Measurements from ENCODE around the gene TBCCD1.

DNA sequence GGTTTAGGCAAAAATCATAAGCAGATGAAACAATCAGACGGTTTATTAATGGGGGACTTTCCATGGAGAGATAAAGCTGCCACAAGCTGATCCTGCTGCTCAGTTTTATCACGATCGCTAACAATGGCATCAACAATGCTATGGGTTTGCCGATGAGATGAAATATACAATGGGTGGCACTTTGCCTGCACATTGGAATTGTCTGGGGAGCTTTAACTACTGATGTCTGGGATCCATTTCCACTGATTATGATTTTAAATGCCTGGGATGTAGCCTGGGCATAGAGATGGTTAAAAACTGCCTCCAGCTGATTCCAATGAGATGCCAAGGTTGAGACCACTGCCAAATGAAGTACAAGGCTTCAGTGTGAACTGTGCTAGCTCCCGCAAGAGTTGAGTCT lies 53.8 kb downstream of the TBCCD1 start:
- TF ChIP-seq, protein P1, sequence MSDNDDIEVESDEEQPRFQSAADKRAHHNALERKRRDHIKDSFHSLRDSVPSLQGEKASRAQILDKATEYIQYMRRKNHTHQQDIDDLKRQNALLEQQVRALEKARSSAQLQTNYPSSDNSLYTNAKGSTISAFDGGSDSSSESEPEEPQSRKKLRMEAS (IDR thresholded peaks at IDR 0.05; ENCODE audit: insufficient read depth, insufficient read length) = no peak
- no peak for TF ChIP-seq EZH2 (IDR thresholded peaks at IDR 0.05; ENCODE audit: borderline replicate concordance, low read depth, low read length, severe bottlenecking)
- TF ChIP-seq, protein P2, sequence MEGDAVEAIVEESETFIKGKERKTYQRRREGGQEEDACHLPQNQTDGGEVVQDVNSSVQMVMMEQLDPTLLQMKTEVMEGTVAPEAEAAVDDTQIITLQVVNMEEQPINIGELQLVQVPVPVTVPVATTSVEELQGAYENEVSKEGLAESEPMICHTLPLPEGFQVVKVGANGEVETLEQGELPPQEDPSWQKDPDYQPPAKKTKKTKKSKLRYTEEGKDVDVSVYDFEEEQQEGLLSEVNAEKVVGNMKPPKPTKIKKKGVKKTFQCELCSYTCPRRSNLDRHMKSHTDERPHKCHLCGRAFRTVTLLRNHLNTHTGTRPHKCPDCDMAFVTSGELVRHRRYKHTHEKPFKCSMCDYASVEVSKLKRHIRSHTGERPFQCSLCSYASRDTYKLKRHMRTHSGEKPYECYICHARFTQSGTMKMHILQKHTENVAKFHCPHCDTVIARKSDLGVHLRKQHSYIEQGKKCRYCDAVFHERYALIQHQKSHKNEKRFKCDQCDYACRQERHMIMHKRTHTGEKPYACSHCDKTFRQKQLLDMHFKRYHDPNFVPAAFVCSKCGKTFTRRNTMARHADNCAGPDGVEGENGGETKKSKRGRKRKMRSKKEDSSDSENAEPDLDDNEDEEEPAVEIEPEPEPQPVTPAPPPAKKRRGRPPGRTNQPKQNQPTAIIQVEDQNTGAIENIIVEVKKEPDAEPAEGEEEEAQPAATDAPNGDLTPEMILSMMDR (IDR thresholded peaks at IDR 0.05; ENCODE audit: extremely low read depth in 1 of 2, insufficient read depth in 1 of 2, low read depth in 1 of 2, low read length in 2 of 2) = no peak
- TF ChIP-seq POLR2AphosphoS5 (IDR thresholded peaks at IDR 0.05; ENCODE audit: insufficient read depth, low read depth, low read length) = no peak
- TF ChIP-seq POLR2A (IDR thresholded peaks at IDR 0.05; ENCODE audit: low read depth, low read length) = no peak
- no peak for TF ChIP-seq MYC (IDR thresholded peaks at IDR 0.05; ENCODE audit: low read depth, low read length)
- TF ChIP-seq JUN (IDR thresholded peaks at IDR 0.05; ENCODE audit: borderline replicate concordance, insufficient read depth, insufficient read length, low read depth) = no peak
- no peak for TF ChIP-seq FOS (IDR thresholded peaks at IDR 0.05; ENCODE audit: borderline replicate concordance, insufficient read depth, low read length)
- no peak for TF ChIP-seq GATA2 (IDR thresholded peaks at IDR 0.05; ENCODE audit: insufficient read depth, insufficient read length, low read depth, low read length)
